Sigmoid colon (tissue), 4 donors: ENCODE measurements around the gene PTBP3.

Source experiments
- EP300 ChIP-seq, 4 donors: sonication (generic); formaldehyde crosslinking; IDR thresholded peaks; one replicate each; pipeline ENCODE4 v1.6.1; 2017; ENCODE audit warnings: antibody characterized with exemption in 4 of 4
- POLR2A ChIP-seq, 2 donors: fragments of 450-650 bp; IDR thresholded peaks; one replicate each; pipeline ENCODE4 v1.6.1; 2016; ENCODE audit warnings: antibody characterized with exemption in 2 of 2, mild to moderate bottlenecking in 2 of 2, moderate library complexity in 2 of 2
- POLR2AphosphoS5 ChIP-seq, 4 donors: sonication (generic); formaldehyde crosslinking; IDR thresholded peaks; one replicate each; pipeline ENCODE4 v1.6.1; 2017; ENCODE audit warnings: antibody characterized with exemption in 4 of 4
- TF ChIP-seq, protein P1 (sequence below), 4 experiments: fragments of 450-650 bp in 3 of 4; fragments of 200-600 bp in 1 of 4; IDR thresholded peaks; one replicate each; pipeline ENCODE4 v1.5.1; 2016 to 2019; ENCODE audit warnings: antibody characterized with exemption in 4 of 4, mild to moderate bottlenecking in 3 of 4, moderate library complexity in 2 of 4

DNA sequence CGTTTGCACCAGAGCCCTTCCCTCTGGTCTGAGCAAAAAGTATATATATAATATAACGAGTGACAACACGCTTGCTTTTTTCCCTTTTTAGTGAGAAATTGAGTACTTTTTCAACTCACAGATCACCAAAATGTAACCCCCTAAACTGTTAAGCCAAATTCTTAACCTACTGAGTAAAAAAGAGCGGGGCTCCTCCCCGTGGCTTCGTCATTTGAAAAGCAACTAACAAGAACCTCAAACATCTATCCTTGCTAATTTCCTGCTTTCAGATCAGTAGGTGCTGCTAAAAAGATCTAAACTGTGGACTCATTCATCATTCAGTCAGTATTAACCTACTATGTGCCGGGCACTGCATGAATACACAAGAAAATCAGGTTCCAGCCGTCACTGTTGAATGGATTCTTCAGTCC, 1.0 kb upstream of the PTBP3 start:
- TF ChIP-seq, protein P1, sequence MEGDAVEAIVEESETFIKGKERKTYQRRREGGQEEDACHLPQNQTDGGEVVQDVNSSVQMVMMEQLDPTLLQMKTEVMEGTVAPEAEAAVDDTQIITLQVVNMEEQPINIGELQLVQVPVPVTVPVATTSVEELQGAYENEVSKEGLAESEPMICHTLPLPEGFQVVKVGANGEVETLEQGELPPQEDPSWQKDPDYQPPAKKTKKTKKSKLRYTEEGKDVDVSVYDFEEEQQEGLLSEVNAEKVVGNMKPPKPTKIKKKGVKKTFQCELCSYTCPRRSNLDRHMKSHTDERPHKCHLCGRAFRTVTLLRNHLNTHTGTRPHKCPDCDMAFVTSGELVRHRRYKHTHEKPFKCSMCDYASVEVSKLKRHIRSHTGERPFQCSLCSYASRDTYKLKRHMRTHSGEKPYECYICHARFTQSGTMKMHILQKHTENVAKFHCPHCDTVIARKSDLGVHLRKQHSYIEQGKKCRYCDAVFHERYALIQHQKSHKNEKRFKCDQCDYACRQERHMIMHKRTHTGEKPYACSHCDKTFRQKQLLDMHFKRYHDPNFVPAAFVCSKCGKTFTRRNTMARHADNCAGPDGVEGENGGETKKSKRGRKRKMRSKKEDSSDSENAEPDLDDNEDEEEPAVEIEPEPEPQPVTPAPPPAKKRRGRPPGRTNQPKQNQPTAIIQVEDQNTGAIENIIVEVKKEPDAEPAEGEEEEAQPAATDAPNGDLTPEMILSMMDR (IDR thresholded peaks at IDR 0.05), result no peak
- no peak for TF ChIP-seq EP300 (IDR thresholded peaks at IDR 0.05)
- no peak for TF ChIP-seq POLR2A (IDR thresholded peaks at IDR 0.05)
- TF ChIP-seq POLR2AphosphoS5 (IDR thresholded peaks at IDR 0.05), result no peak
